Natural killer cell (primary cell): ENCODE results near the gene MYG1. TPM values are rescaled to one million over a fixed set of nuclear protein-coding genes. Genes with fewer than 3 reads are reported as not detected.

Experiments
- ATAC-seq, 3 donors: fragments of 150-1000 bp in 2 of 3; fragments of 200-7000 bp in 1 of 3; cut with Tn5 transposase; 1 replicate in 1 of 3; 2 replicates in 2 of 3; pipeline ENCODE4 v1.10.0; 2021; ENCODE audit warnings: mild to moderate bottlenecking in 2 of 3, moderate library complexity in 2 of 3
- DNase-seq, 2 donors: peaks; one replicate each; pipeline versions ENCODE4 v3.0.0 to v3.0.0-alpha.2; 2013 to 2021; ENCODE audit warnings: mixed read lengths in 1 of 2
- H3K27ac ChIP-seq: one replicate; pipeline ENCODE4 v1.5.1; 2013; ENCODE audit warnings: mild to moderate bottlenecking, low read length
- H3K27me3 ChIP-seq: one replicate; pipeline ENCODE4 v1.6.1; 2013; ENCODE audit warnings: low read length; ENCODE audit not compliant: control insufficient read depth, insufficient read depth
- H3K36me3 ChIP-seq: one replicate; pipeline ENCODE4 v1.6.1; 2013; ENCODE audit warnings: low read length; ENCODE audit not compliant: control insufficient read depth, insufficient read depth
- H3K4me1 ChIP-seq: one replicate; pipeline ENCODE4 v1.6.1; 2013; ENCODE audit warnings: low read length; ENCODE audit not compliant: control insufficient read depth, insufficient read depth
- H3K4me3 ChIP-seq: one replicate; pipeline ENCODE4 v1.5.1; 2013; ENCODE audit warnings: low read length
- H3K9me3 ChIP-seq: one replicate; pipeline ENCODE4 v1.6.1; 2013; ENCODE audit warnings: low read length; ENCODE audit not compliant: control insufficient read depth, insufficient read depth
- H3K27ac Mint-ChIP-seq, 2 donors: one replicate each; pipeline ENCODE4 v1.8.0; 2022; ENCODE audit warnings: mild to moderate bottlenecking in 2 of 2, mixed read lengths in 2 of 2, moderate library complexity in 1 of 2
- H3K27me3 Mint-ChIP-seq, 2 donors: one replicate each; pipeline ENCODE4 v1.8.0; 2022; ENCODE audit warnings: low read depth in 2 of 2, mixed read lengths in 2 of 2
- H3K36me3 Mint-ChIP-seq: one replicate; pipeline ENCODE4 v1.8.0; 2022; ENCODE audit warnings: mixed read lengths
- H3K4me1 Mint-ChIP-seq, 2 donors: one replicate each; pipeline ENCODE4 v1.8.0; 2022; ENCODE audit warnings: mixed read lengths in 2 of 2
- H3K4me3 Mint-ChIP-seq: one replicate; pipeline ENCODE4 v1.8.0; 2022; ENCODE audit warnings: mild to moderate bottlenecking, moderate library complexity, mixed read lengths
- H3K9me3 Mint-ChIP-seq, 2 donors: one replicate each; pipeline ENCODE4 v1.8.0; 2022; ENCODE audit warnings: mixed read lengths in 2 of 2
- CTCF ChIP-seq: fragments of 200-600 bp; IDR thresholded peaks from one replicate; pipeline ENCODE4 v1.8.0; 2022; ENCODE audit warnings: antibody characterized with exemption
- WGBS: methylation state at CpG from one replicate; pipeline ENCODE4 v1.1.7; 2013; ENCODE audit warnings: missing lambda C conversion rate; ENCODE audit not compliant: insufficient coverage; 5-methylcytosine and 5-hydroxymethylcytosine counted together
- intact Hi-C: fragments of 100-400 bp; cut with micrococcal nuclease; formaldehyde crosslinking; loops from one replicate; pipeline ENCODE4 v1.14.2; 2022
- total RNA-seq, 4 donors: library from RNA; stranded (reverse); fragments of 120-200 nt in 1 of 4; gene quantifications; one replicate each; pipeline versions ENCODE4 v1.2.3 to v1.2.4, GENCODE V29; 2013 to 2022

The MYG1 gene
- total RNA-seq, 3 donors from 2014 or later (not counting 1 experiment from before 2014, with no cell fraction given): 22.8 to 30.6 (median 28.1) TPM

DNA sequence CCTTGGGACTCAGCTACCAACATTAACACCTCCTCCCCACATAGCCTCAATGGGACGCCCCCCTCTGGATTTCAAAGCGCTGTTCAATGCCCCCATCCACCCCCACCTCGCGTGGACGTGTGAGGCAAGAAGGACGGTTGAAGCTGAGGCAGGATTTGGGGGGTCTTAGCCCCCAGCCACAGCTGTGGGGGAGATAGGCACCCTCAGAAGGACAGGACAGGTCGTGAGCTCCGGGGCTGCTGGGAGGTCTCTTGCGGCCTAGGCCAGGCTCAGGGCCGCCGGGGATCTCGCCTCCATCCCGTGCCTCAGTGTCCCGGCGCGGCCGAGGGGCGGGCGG is 45.0 kb downstream of the MYG1 start:
- DNase-seq: peak in 1 of 2 donors; percentile 32
- Mint-ChIP-seq H3K9me3 (no peaks in the 10 kb centered on the region), H3K36me3 (no peaks in the 10 kb centered on the region), H3K4me1 (peaks cover 11 to 19% of the 10 kb centered on the region in 2 donors), H3K27ac (peak overlapping the region in 1 of 2 donors; percentile 84), H3K27me3 (peaks cover 0 to 6% of the 10 kb centered on the region in 2 donors), H3K4me3 (peak overlapping the region; percentile 85)
- H3K9me3 ChIP-seq: no peaks in the 10 kb centered on the region
- peak in 1 of 3 donors; percentile 7 for ATAC-seq
- H3K4me3 ChIP-seq: peak overlapping the region; percentile 57
- no peak overlapping the region for H3K27ac ChIP-seq
- H3K27me3 ChIP-seq: no peaks in the 10 kb centered on the region
- intact Hi-C loops: loop anchor here (10.0 kb wide), 1 partner anchor 280 kb away; no protein-coding TSS in a partner anchor
- no peaks in the 10 kb centered on the region for H3K36me3 ChIP-seq
- H3K4me1 ChIP-seq: peaks cover 14% of the 10 kb centered on the region
- TF ChIP-seq CTCF: no peak
- WGBS: 2% methylated on average over 18 of the region's 19 CpGs

DNA sequence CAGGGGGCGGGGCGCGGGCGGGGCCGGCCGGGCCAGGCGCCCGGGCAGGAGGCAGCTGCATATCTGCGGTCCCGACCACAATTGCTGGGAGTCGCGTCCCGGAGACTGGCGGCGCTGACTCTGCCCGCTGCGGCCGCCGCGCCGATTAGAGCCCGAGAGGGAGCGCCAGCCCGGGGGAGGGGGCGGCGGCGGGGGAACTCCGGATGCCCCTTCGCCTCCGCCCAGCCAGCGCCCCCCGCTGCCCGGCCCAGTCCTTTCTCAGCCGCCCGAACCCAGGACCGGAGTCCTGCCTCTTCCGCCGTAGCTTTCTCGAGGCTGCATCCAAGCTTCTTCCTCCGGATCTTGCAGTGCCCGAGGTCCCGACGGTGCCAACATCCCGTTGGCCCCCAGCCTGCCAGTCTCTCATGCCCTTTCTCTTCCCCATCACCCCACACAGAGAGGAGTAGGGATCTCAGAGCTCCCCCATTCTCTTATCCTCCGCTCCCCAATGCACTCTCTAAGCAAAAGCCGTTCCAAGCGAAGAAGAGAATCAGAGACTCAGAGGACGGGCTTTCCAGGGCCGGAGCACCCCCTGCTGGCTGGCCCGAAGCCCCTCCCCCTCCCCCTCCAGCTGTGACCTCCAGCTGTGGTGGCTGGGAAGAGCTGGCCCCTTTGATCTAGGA is 45.5 kb downstream of the MYG1 start:
- H3K4me1 ChIP-seq: peaks cover 14% of the 10 kb centered on the region
- peaks cover 0 to 4% of the 10 kb centered on the region in 2 donors for H3K27me3 Mint-ChIP-seq
- ATAC-seq (peak; percentile 88 to 91 (median 91)), DNase-seq (peak; percentile 65 to 85)
- peak; percentile 68 for TF ChIP-seq CTCF
- intact Hi-C loops: loop anchor here (1.0 to 10.0 kb wide), 3 partner anchors 21 to 280 kb away; no protein-coding TSS in a partner anchor
- H3K9me3 ChIP-seq: no peaks in the 10 kb centered on the region
- no peaks in the 10 kb centered on the region for H3K27me3 ChIP-seq
- H3K27ac Mint-ChIP-seq: peak overlapping the region; percentile 73 to 84
- no peaks in the 10 kb centered on the region for H3K36me3 Mint-ChIP-seq
- peaks cover 11 to 19% of the 10 kb centered on the region in 2 donors for H3K4me1 Mint-ChIP-seq
- peak overlapping the region; percentile 99 for H3K4me3 Mint-ChIP-seq
- under 1% methylated on average over 50 of the region's 50 CpGs for WGBS
- H3K9me3 Mint-ChIP-seq: no peaks in the 10 kb centered on the region
- no peaks in the 10 kb centered on the region for H3K36me3 ChIP-seq
- peak overlapping the region; percentile 57 for H3K4me3 ChIP-seq
- peak overlapping the region; percentile 43 for H3K27ac ChIP-seq

DNA sequence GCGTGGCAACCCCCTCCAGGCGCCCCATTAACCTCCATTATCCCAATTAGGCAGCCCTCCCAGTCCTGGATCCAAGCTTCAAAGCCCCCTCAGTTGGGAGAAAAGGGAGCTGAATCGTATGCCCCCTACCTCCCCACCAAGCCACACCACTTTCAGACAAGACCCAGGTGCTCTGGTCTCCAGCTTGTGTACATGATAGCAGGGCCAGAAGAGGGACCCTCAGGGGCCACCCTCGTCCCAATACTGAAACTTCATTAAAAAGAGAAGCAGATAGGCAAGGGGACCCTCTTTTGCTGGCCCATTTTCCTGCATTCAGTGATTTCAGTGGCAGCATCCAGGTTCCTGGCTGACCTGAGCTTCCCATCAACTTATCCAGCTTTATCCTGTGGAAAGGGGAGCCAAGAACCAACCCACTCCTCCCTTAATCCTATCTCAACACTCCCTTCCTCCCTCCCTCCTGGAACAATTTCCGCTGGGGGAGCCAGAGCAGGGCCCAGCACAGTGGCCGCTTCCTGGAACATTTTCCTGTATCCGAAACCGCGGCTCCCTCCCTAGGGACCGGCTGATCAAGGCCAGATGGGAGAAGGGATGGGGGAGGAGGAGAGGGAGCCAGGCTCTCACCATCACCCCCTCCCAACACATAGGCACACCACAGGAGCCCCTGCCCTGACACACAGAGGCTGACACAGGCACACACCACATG is 46.1 kb downstream of the MYG1 start:
- Mint-ChIP-seq H3K36me3 (no peaks in the 10 kb centered on the region), H3K4me3 (peak overlapping the region; percentile 99), H3K9me3 (no peaks in the 10 kb centered on the region), H3K27me3 (peaks cover 0 to 1% of the 10 kb centered on the region in 2 donors), H3K4me1 (peaks cover 11 to 19% of the 10 kb centered on the region in 2 donors), H3K27ac (peak overlapping the region; percentile 73 to 84)
- DNase-seq (no peak), ATAC-seq (no peak)
- WGBS: 43% methylated on average over 4 of the region's 10 CpGs
- no peak for TF ChIP-seq CTCF
- Histone ChIP-seq H3K9me3 (no peaks in the 10 kb centered on the region), H3K4me1 (peaks cover 14% of the 10 kb centered on the region), H3K27ac (no peak overlapping the region), H3K4me3 (peak overlapping the region; percentile 57), H3K27me3 (no peaks in the 10 kb centered on the region), H3K36me3 (no peaks in the 10 kb centered on the region)
- intact Hi-C loops: loop anchor here (1.0 to 10.0 kb wide), 3 partner anchors 21 to 281 kb away; no protein-coding TSS in a partner anchor
